ENCODE measurements around the gene PRPSAP2.

GRCh38 chr17:18959071-18959844, 101.3 kb downstream of the PRPSAP2 start:
- TF ChIP-seq, protein P1, sequence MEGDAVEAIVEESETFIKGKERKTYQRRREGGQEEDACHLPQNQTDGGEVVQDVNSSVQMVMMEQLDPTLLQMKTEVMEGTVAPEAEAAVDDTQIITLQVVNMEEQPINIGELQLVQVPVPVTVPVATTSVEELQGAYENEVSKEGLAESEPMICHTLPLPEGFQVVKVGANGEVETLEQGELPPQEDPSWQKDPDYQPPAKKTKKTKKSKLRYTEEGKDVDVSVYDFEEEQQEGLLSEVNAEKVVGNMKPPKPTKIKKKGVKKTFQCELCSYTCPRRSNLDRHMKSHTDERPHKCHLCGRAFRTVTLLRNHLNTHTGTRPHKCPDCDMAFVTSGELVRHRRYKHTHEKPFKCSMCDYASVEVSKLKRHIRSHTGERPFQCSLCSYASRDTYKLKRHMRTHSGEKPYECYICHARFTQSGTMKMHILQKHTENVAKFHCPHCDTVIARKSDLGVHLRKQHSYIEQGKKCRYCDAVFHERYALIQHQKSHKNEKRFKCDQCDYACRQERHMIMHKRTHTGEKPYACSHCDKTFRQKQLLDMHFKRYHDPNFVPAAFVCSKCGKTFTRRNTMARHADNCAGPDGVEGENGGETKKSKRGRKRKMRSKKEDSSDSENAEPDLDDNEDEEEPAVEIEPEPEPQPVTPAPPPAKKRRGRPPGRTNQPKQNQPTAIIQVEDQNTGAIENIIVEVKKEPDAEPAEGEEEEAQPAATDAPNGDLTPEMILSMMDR (IDR thresholded peaks at IDR 0.05 in 8 of 11, conservative IDR thresholded peaks at IDR 0.05 in 3 of 11) = no peak
- TF ChIP-seq POLR2A (IDR thresholded peaks at IDR 0.05) (no peak), POLR2AphosphoS5 (IDR thresholded peaks at IDR 0.05) (no peak)

Measured in spleen (tissue), 7 donors.